Measurements from ENCODE around the gene THRAP3. TPM values are rescaled to one million over a fixed set of nuclear protein-coding genes. Genes with fewer than 3 reads are reported as not detected.

The THRAP3 gene
- total RNA-seq, 4 donors from 2014 or later, result 64.1 to 102 (median 76.9) TPM

DNA sequence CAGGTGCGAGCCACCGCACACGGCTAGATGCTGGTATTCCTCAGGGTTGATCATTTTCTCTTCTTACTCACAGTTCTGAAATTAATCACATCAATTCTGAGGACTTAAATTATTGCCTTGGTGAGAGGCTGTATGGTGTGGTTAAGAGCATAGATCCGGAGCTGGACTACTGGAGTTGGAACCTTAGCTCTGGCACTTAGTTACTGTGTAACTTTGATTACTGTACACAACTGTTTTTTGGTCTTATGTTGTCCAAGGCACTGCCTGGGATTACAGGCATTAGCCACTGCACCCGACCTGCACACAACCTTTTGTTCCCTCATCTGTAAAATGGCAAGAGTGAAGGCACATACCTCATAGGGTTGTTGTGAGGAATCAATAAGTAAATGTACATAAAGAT lies 25.6 kb upstream of the THRAP3 start:
- intact Hi-C loops (cut with DNase I; ENCODE audit: low total_unique reads), result no loop called here
- no peak for DNase-seq (ENCODE audit: low spot score in 2 of 2)
- no peak overlapping the region for H3K4me3 ChIP-seq (ENCODE audit: low read depth, poor library complexity, severe bottlenecking)
- 91 to 94% methylated on average over 5 of the region's 5 CpGs for WGBS, 2 donors
- no peak for TF ChIP-seq POLR2A (IDR thresholded peaks at IDR 0.05)
- TF ChIP-seq, protein P1, sequence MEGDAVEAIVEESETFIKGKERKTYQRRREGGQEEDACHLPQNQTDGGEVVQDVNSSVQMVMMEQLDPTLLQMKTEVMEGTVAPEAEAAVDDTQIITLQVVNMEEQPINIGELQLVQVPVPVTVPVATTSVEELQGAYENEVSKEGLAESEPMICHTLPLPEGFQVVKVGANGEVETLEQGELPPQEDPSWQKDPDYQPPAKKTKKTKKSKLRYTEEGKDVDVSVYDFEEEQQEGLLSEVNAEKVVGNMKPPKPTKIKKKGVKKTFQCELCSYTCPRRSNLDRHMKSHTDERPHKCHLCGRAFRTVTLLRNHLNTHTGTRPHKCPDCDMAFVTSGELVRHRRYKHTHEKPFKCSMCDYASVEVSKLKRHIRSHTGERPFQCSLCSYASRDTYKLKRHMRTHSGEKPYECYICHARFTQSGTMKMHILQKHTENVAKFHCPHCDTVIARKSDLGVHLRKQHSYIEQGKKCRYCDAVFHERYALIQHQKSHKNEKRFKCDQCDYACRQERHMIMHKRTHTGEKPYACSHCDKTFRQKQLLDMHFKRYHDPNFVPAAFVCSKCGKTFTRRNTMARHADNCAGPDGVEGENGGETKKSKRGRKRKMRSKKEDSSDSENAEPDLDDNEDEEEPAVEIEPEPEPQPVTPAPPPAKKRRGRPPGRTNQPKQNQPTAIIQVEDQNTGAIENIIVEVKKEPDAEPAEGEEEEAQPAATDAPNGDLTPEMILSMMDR (IDR thresholded peaks at IDR 0.05), result no peak

GRCh38 chr1:36199934-36200741 lies 24.1 kb upstream of the THRAP3 start:
- intact Hi-C loops (cut with DNase I; ENCODE audit: low total_unique reads), result no loop called here
- TF ChIP-seq, protein P1 (IDR thresholded peaks at IDR 0.05), result no peak
- no peak for TF ChIP-seq POLR2A (IDR thresholded peaks at IDR 0.05)
- 45 to 54% methylated on average over 13 of the region's 13 CpGs for WGBS, 2 donors
- no peak overlapping the region for H3K4me3 ChIP-seq (ENCODE audit: low read depth, poor library complexity, severe bottlenecking)
- no peak for DNase-seq (ENCODE audit: low spot score in 2 of 2)

DNA sequence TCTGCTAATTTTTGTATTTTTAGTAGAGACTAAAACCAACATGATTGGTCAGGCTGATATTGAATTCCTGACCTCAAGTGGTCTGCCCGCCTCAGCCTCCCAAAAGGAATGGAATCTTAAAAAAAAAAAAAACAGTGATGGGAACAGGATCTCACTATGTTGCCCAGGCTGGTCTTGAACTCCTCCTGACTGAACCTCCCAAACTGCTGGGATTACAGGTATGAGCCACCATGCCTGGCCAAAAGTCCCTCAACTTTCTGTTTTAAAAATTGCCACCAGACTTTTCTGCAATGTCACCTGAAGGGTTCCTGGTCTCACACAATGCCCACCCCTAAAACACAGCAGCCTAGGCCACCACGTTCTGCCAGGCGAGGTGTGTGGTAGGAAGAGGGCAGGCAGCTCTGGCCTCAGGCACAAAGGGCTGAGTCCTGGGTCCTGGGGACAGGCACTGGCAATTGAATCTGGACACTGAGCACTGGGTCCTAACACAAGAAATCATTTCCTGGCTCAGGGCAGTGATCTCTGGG lies 21.2 kb upstream of the THRAP3 start:
- intact Hi-C loops (cut with DNase I; ENCODE audit: low total_unique reads), result no loop called here
- H3K4me3 ChIP-seq (ENCODE audit: low read depth, poor library complexity, severe bottlenecking), result no peak overlapping the region
- TF ChIP-seq, protein P1 (IDR thresholded peaks at IDR 0.05), result no peak
- no peak for TF ChIP-seq POLR2A (IDR thresholded peaks at IDR 0.05)
- no peak for DNase-seq (ENCODE audit: low spot score in 2 of 2)
- WGBS, 2 donors, result 89 to 90% methylated on average over 3 of the region's 3 CpGs

- WGBS, 2 donors, result 46 to 51% methylated on average over 10 of the region's 10 CpGs
- DNase-seq (ENCODE audit: low spot score in 2 of 2), result peak; percentile 45 to 88
- no peak overlapping the region for H3K4me3 ChIP-seq (ENCODE audit: low read depth, poor library complexity, severe bottlenecking)
- TF ChIP-seq, protein P1 (IDR thresholded peaks at IDR 0.05), result no peak
- TF ChIP-seq POLR2A (IDR thresholded peaks at IDR 0.05), result no peak
- intact Hi-C loops (cut with DNase I; ENCODE audit: low total_unique reads), result no loop called here
These were observed 20.5 kb upstream of the THRAP3 start for GRCh38 chr1:36203554-36204346.

GRCh38 chr1:36204347-36204909 lies 19.8 kb upstream of the THRAP3 start:
- no peak overlapping the region for H3K4me3 ChIP-seq (ENCODE audit: low read depth, poor library complexity, severe bottlenecking)
- TF ChIP-seq POLR2A (IDR thresholded peaks at IDR 0.05), result no peak
- TF ChIP-seq, protein P1 (IDR thresholded peaks at IDR 0.05), result no peak
- intact Hi-C loops (cut with DNase I; ENCODE audit: low total_unique reads), result no loop called here
- 60 to 63% methylated on average over 6 of the region's 6 CpGs for WGBS, 2 donors
- DNase-seq (ENCODE audit: low spot score in 2 of 2), result peak in 1 of 2 donors; percentile 43

Measured in lower leg skin (tissue), 4 donors.